ENCODE results near the gene SLC1A2.

GRCh38 chr11:35363246-35363801 is 56.0 kb downstream of the SLC1A2 start:
- TF ChIP-seq, protein P1, sequence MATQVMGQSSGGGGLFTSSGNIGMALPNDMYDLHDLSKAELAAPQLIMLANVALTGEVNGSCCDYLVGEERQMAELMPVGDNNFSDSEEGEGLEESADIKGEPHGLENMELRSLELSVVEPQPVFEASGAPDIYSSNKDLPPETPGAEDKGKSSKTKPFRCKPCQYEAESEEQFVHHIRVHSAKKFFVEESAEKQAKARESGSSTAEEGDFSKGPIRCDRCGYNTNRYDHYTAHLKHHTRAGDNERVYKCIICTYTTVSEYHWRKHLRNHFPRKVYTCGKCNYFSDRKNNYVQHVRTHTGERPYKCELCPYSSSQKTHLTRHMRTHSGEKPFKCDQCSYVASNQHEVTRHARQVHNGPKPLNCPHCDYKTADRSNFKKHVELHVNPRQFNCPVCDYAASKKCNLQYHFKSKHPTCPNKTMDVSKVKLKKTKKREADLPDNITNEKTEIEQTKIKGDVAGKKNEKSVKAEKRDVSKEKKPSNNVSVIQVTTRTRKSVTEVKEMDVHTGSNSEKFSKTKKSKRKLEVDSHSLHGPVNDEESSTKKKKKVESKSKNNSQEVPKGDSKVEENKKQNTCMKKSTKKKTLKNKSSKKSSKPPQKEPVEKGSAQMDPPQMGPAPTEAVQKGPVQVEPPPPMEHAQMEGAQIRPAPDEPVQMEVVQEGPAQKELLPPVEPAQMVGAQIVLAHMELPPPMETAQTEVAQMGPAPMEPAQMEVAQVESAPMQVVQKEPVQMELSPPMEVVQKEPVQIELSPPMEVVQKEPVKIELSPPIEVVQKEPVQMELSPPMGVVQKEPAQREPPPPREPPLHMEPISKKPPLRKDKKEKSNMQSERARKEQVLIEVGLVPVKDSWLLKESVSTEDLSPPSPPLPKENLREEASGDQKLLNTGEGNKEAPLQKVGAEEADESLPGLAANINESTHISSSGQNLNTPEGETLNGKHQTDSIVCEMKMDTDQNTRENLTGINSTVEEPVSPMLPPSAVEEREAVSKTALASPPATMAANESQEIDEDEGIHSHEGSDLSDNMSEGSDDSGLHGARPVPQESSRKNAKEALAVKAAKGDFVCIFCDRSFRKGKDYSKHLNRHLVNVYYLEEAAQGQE (IDR thresholded peaks at IDR 0.05; ENCODE audit: insufficient replicate concordance, low read depth) = no peak
- TF ChIP-seq, protein P2, sequence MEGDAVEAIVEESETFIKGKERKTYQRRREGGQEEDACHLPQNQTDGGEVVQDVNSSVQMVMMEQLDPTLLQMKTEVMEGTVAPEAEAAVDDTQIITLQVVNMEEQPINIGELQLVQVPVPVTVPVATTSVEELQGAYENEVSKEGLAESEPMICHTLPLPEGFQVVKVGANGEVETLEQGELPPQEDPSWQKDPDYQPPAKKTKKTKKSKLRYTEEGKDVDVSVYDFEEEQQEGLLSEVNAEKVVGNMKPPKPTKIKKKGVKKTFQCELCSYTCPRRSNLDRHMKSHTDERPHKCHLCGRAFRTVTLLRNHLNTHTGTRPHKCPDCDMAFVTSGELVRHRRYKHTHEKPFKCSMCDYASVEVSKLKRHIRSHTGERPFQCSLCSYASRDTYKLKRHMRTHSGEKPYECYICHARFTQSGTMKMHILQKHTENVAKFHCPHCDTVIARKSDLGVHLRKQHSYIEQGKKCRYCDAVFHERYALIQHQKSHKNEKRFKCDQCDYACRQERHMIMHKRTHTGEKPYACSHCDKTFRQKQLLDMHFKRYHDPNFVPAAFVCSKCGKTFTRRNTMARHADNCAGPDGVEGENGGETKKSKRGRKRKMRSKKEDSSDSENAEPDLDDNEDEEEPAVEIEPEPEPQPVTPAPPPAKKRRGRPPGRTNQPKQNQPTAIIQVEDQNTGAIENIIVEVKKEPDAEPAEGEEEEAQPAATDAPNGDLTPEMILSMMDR (IDR thresholded peaks at IDR 0.05; ENCODE audit: insufficient read depth, low read length) = no peak
- TF ChIP-seq POLR2AphosphoS5 (IDR thresholded peaks at IDR 0.05; ENCODE audit: low read depth) = no peak
- TF ChIP-seq SPI1 (IDR thresholded peaks at IDR 0.05; ENCODE audit: borderline replicate concordance, low read depth) = no peak
- no peak for TF ChIP-seq GABPA (IDR thresholded peaks at IDR 0.05; ENCODE audit: low read depth)
